KBM-7 (cell line): ENCODE data around the gene IFNGR1.
"Not testable (repeated sequence)": the region's sequence is repeated elsewhere in the genome, so short reads cannot be mapped to it uniquely, and the experiment has no call there.

Experiments used
- DNase-seq: peaks from one replicate; pipeline ENCODE4 v3.0.0-alpha.2; 2015
- in situ Hi-C: fragments of 300-500 bp; cut with MboI; formaldehyde crosslinking; loops from 2 replicates; pipeline ENCODE4 v1.14.3; 2020; ENCODE audit warnings: low sequenced_read_pairs, low pct_unique_long_range_greater_than_20kb, mixed read lengths

Gene IFNGR1

GRCh38 chr6:137218917-137219663 is at the start of gene IFNGR1:
Gene IFNGR1 (minus strand): TSS chr6:137219385. CDS start chr6:137219327, 58 bp downstream.
- DNase-seq = peak; percentile 96
- in situ Hi-C loops = no loop called here

GRCh38 chr6:137268911-137269310 is 49.7 kb upstream of the IFNGR1 start:
- DNase-seq = no peak
- in situ Hi-C loops = no loop called here

- DNase-seq = no peak
These were observed 47.1 kb upstream of the IFNGR1 start for GRCh38 chr6:137266309-137266586.

GRCh38 chr6:137265561-137266308 is 46.5 kb upstream of the IFNGR1 start:
- in situ Hi-C loops = no loop called here
- DNase-seq = no peak

More at GRCh38 chr6:137266309-137266586, 47.1 kb upstream of the IFNGR1 start:
- in situ Hi-C loops = no loop called here

GRCh38 chr6:137264311-137265075 is 45.3 kb upstream of the IFNGR1 start:
- DNase-seq = no peak
- in situ Hi-C loops = no loop called here

- in situ Hi-C loops = no loop called here
- peak; percentile 35 for DNase-seq
These were observed 42.6 kb upstream of the IFNGR1 start for GRCh38 chr6:137261761-137262160.

- no peak for DNase-seq
- in situ Hi-C loops = no loop called here
These were observed 42.2 kb upstream of the IFNGR1 start for GRCh38 chr6:137261361-137261760.

- in situ Hi-C loops = no loop called here
- no peak for DNase-seq
These were observed 41.0 kb upstream of the IFNGR1 start for GRCh38 chr6:137260217-137260616.

- no peak for DNase-seq
- in situ Hi-C loops = no loop called here
These were observed 40.2 kb upstream of the IFNGR1 start for GRCh38 chr6:137259349-137259748.

GRCh38 chr6:137258170-137258569 is 39.0 kb upstream of the IFNGR1 start:
- in situ Hi-C loops = no loop called here
- DNase-seq = no peak

GRCh38 chr6:137256350-137257103 is 37.3 kb upstream of the IFNGR1 start:
- in situ Hi-C loops = no loop called here
- no peak for DNase-seq

- in situ Hi-C loops = no loop called here
- no peak for DNase-seq
These were observed 35.8 kb upstream of the IFNGR1 start for GRCh38 chr6:137254966-137255365.

GRCh38 chr6:137254430-137254829 is 35.2 kb upstream of the IFNGR1 start:
- DNase-seq, in situ Hi-C loops: not testable (repeated sequence)

GRCh38 chr6:137248702-137249101 is 29.5 kb upstream of the IFNGR1 start:
- peak; percentile 86 for DNase-seq

GRCh38 chr6:137247724-137248123 is 28.5 kb upstream of the IFNGR1 start:
- in situ Hi-C loops = no loop called here
- DNase-seq = no peak

More at GRCh38 chr6:137248702-137249101, 29.5 kb upstream of the IFNGR1 start:
- in situ Hi-C loops = no loop called here

GRCh38 chr6:137246791-137247202 is 27.6 kb upstream of the IFNGR1 start:
- DNase-seq = no peak
- in situ Hi-C loops = no loop called here

GRCh38 chr6:137246164-137246563 is 27.0 kb upstream of the IFNGR1 start:
- no peak for DNase-seq
- in situ Hi-C loops = no loop called here

GRCh38 chr6:137241481-137242038 is 22.4 kb upstream of the IFNGR1 start:
- no peak for DNase-seq
- in situ Hi-C loops = no loop called here

- in situ Hi-C loops = no loop called here
- peak; percentile 69 for DNase-seq
These were observed 21.0 kb upstream of the IFNGR1 start for GRCh38 chr6:137240168-137240567.
